WI38 (cell line): Measurements from ENCODE around the gene DYRK1A.

Experiments
- H3K4me3 ChIP-seq: 2 replicates; pipeline ENCODE4 v1.5.1; 2011; ENCODE audit warnings: low read depth, mild to moderate bottlenecking, control low read depth, low read length
- TF ChIP-seq, protein P1 (sequence below): IDR thresholded peaks from 2 replicates; pipeline ENCODE4 v1.5.1; 2012; ENCODE audit warnings: low read depth, mild to moderate bottlenecking, control low read depth, low read length

DYRK1A gene

DNA sequence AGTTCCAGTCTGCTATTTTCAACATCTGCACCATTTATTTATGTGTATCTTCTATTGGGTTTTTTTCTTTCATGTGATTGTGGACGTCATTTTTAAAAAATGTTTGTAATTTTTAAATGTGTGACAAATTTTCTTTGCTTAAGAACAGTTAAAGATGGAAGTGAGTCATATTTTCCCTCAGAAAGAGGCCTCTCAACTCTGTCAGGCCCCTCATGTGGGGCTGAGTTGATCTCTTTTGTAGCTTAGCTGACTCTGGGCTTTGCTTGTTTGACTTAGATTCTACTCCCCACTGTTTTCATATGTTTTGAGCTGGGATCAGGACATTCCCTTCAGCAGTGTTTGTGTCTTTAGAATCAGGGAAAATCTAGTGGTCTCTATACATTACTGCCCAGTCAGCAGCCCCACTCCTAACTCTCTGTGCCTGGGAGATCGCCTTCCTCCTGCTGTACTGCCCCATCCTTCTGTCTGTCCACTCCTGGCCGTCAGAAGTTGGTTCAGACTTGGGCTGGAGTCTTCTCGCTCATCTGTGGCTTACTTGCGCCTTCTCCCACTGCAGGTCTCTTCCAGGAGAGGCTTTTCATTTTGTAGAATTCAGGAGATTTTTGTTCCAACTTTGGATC is 137.4 kb downstream of the DYRK1A start:
- TF ChIP-seq, protein P1, sequence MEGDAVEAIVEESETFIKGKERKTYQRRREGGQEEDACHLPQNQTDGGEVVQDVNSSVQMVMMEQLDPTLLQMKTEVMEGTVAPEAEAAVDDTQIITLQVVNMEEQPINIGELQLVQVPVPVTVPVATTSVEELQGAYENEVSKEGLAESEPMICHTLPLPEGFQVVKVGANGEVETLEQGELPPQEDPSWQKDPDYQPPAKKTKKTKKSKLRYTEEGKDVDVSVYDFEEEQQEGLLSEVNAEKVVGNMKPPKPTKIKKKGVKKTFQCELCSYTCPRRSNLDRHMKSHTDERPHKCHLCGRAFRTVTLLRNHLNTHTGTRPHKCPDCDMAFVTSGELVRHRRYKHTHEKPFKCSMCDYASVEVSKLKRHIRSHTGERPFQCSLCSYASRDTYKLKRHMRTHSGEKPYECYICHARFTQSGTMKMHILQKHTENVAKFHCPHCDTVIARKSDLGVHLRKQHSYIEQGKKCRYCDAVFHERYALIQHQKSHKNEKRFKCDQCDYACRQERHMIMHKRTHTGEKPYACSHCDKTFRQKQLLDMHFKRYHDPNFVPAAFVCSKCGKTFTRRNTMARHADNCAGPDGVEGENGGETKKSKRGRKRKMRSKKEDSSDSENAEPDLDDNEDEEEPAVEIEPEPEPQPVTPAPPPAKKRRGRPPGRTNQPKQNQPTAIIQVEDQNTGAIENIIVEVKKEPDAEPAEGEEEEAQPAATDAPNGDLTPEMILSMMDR, result no peak
- H3K4me3 ChIP-seq, result no peak overlapping the region

DNA sequence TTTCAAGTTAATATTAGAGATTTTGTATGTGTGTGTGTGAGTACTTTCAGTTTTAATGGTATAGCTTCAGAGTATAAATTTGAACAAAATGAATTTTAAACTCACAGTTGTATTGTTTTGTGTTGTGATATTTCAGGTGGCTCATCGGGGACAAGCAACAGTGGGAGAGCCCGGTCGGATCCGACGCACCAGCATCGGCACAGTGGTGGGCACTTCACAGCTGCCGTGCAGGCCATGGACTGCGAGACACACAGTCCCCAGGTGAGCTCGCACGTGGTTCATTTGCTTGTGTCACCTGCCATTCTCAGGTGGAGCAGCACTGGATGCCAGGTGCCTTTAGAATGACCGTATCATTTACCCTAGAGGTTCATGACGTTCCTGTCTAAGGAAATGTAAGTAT is 139.4 kb downstream of the DYRK1A start:
- TF ChIP-seq, protein P1, result no peak

DNA sequence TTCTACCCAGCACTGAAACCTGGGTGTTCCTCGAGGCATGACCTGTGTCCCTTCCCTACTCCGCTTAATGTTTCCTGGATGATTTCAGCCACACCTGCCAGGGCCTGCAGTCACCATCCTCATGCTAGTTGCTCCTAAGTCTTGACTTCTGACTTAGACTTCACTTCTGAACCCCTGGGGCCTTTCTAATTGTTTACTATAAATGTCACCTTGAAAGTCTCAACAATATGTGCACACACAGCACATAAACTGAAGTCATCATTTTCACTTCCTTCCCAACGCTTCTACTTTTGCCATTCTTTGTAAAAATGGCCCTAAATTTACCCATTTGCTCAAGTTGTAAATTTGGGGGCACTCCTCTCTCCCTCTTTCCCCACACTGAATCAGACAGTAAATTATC is 141.1 kb downstream of the DYRK1A start:
- no peak overlapping the region for H3K4me3 ChIP-seq
- TF ChIP-seq, protein P1, result no peak

More for the DNA sequence above, 139.4 kb downstream of the DYRK1A start:
- no peak overlapping the region for H3K4me3 ChIP-seq

DNA sequence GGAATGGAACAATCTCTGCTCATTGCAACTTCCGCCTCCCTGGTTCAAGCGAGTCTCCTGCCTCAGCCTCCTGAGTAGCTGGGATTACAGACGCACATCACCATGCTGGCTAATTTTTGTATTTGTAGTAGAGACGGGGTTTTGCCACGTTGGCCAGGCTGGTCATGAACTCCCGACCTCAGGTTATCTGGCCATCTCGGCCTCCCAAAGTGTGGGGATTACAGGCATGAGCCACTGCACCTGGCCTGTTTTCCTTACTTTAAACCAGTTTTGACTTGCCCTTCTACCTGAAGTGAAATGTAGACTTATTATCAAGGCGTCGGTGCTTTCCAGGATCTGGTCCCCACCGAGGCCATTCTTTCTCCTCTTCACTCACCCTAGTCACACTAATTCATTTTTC is 141.8 kb downstream of the DYRK1A start:
- H3K4me3 ChIP-seq, result no peak overlapping the region
- TF ChIP-seq, protein P1, result no peak

DNA sequence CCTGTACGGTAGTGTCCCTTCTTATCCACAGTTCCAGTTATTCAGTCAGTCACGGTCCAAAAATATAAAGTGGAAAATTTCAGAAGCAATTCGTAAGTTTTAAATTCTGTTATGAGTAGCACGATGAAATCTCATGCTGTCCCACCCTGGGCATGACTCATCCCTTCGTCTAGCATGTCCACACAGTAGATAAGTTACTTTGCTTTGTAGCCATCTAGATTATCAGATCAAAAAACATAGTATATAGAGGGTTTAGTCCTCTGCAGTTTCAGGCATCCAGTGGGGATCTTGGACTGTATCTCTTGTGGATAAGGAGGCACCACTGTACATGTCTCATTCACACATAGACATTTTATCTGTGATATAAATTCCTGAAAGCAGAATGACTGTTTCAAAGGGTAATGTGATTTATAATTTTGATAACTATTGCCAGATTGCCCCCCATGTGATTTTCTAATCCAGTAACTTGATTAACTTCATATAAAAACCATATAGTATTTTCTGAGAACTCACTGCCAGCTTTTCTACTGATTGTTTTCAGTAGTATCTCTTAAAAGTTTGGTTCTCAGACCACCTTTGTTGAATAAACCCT is 143.3 kb downstream of the DYRK1A start:
- H3K4me3 ChIP-seq, result no peak overlapping the region
- TF ChIP-seq, protein P1, result no peak

DNA sequence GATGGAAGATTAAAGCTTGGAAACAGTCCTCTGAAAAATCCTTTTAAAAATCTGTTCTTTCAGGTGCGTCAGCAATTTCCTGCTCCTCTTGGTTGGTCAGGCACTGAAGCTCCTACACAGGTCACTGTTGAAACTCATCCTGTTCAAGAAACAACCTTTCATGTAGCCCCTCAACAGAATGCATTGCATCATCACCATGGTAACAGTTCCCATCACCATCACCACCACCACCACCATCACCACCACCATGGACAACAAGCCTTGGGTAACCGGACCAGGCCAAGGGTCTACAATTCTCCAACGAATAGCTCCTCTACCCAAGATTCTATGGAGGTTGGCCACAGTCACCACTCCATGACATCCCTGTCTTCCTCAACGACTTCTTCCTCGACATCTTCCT is 145.3 kb downstream of the DYRK1A start:
- TF ChIP-seq, protein P1, result no peak
- no peak overlapping the region for H3K4me3 ChIP-seq

DNA sequence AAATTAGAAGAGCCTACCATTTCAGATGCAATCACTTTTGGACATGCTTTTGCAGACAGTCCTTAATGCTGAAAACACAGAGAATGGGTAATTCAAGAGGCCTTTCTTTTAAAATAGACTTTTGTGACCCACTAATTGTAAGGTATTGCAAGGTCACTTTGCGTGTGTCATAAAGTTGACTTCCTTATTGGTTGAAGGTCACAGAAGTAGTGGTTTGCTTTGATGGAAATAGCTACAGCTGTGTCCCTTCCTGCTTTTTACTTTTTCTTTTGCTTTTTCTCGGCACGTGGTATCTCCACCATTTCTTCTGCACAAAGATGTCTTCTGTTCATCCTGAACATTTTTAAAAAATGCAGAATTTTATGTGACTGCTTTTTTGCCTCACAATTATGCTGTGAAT is 146.8 kb downstream of the DYRK1A start:
- no peak overlapping the region for H3K4me3 ChIP-seq
- TF ChIP-seq, protein P1, result no peak
